GM21619 (cell line): ENCODE data around the gene TNRC6C.
"Not testable (repeated sequence)": the region's sequence is repeated elsewhere in the genome, so short reads cannot be mapped to it uniquely, and the experiment has no call there.

Experiments
- ATAC-seq: cut with Tn5 transposase; IDR thresholded peaks from one replicate; pipeline ENCODE4 v1.9.1; 2021; ENCODE audit not compliant: unreplicated experiment

The TNRC6C gene

GRCh38 chr17:78041386-78042179, 83.1 kb downstream of the TNRC6C start:
- no peak for ATAC-seq

- no peak for ATAC-seq
Observed at GRCh38 chr17:78042542-78042941, 84.0 kb downstream of the TNRC6C start.

- ATAC-seq: no peak
Observed at GRCh38 chr17:78043031-78043430, 84.5 kb downstream of the TNRC6C start.

GRCh38 chr17:78044280-78044835, 85.9 kb downstream of the TNRC6C start:
- no peak for ATAC-seq

- no peak for ATAC-seq
Observed at GRCh38 chr17:78045316-78045715, 86.8 kb downstream of the TNRC6C start.

GRCh38 chr17:78046923-78047322, 88.4 kb downstream of the TNRC6C start:
- ATAC-seq: no peak

- ATAC-seq: no peak
Observed at GRCh38 chr17:78048346-78049292, 90.1 kb downstream of the TNRC6C start.

- ATAC-seq: no peak
Observed at GRCh38 chr17:78049609-78050008, 91.1 kb downstream of the TNRC6C start.

GRCh38 chr17:78051186-78051972, 92.9 kb downstream of the TNRC6C start:
- ATAC-seq: no peak

GRCh38 chr17:78053777-78054468, 95.4 kb downstream of the TNRC6C start:
- no peak for ATAC-seq

- ATAC-seq: no peak
Observed at GRCh38 chr17:78057113-78057740, 98.7 kb downstream of the TNRC6C start.

- ATAC-seq: no peak
Observed at GRCh38 chr17:78058001-78058400, 99.5 kb downstream of the TNRC6C start.

- no peak for ATAC-seq
Observed at GRCh38 chr17:78058581-78058980, 100.1 kb downstream of the TNRC6C start.

- no peak for ATAC-seq
Observed at GRCh38 chr17:78062596-78062995, 104.1 kb downstream of the TNRC6C start.

- ATAC-seq: no peak
Observed at GRCh38 chr17:78063489-78063888, 105.0 kb downstream of the TNRC6C start.

- no peak for ATAC-seq
Observed at GRCh38 chr17:78064708-78065107, 106.2 kb downstream of the TNRC6C start.

- not testable (repeated sequence) for ATAC-seq
Observed at GRCh38 chr17:78066976-78067375, 108.5 kb downstream of the TNRC6C start.

- ATAC-seq: no peak
Observed at GRCh38 chr17:78069695-78070094, 111.2 kb downstream of the TNRC6C start.

- no peak for ATAC-seq
Observed at GRCh38 chr17:78072961-78073360, 114.5 kb downstream of the TNRC6C start.

- no peak for ATAC-seq
Observed at GRCh38 chr17:78075011-78075410, 116.5 kb downstream of the TNRC6C start.
